ENCODE results near the gene CDH19.
"Not testable (repeated sequence)": the region's sequence is repeated elsewhere in the genome, so short reads cannot be mapped to it uniquely, and the experiment has no call there.

CDH19 gene

GRCh38 chr18:66495844-66496243 is 108.0 kb downstream of the CDH19 start:
- H3K27ac ChIP-seq: no peak overlapping the region
- TF ChIP-seq CTCF (IDR thresholded peaks at IDR 0.05) (peak; percentile 77), ZFX (IDR thresholded peaks at IDR 0.05; ENCODE audit: borderline replicate concordance) (no peak)

- H3K27ac ChIP-seq: no peak overlapping the region
- no peak for TF ChIP-seq ZFX (IDR thresholded peaks at IDR 0.05; ENCODE audit: borderline replicate concordance)
- TF ChIP-seq CTCF (IDR thresholded peaks at IDR 0.05): no peak
Measured at GRCh38 chr18:66473882-66474281, 130.0 kb downstream of the CDH19 start.

DNA sequence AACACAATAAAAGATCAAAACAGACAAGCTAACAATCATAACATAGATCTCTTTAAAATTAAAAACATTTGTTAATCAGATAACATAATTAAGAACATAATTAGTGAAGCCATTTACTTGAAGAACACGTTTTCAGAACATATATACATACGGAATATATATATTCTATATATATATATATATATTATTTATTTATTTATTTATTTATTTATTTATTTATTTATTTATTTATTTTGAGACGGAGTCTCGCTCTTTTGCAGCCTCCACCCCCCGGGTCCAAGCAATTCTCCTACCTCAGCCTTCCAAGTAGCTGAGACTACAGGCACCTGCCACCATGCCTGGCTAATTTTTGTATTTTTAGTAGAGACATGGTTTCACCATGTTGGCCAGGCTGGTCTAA is 137.7 kb downstream of the CDH19 start:
- H3K27ac ChIP-seq: not testable (repeated sequence)

DNA sequence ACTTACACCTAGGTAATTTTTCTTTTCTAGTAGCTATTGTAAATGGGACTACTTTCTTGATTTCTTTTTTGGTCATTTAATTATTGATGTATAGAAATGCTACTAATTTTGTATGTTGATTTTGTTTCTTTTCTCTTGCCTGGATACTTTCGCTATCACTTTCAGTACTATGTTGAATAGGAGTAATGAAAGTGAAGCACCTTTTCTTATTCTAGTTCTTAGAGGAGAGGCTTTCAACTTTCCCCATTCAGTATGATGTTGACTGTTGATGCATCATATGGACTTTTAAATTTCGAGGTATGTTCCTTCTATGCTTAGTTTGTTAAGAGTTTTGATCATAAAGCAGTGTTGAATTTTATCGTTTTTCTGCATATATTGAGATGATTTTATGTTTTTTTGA is 142.5 kb downstream of the CDH19 start:
- TF ChIP-seq ZFX (IDR thresholded peaks at IDR 0.05; ENCODE audit: borderline replicate concordance) (no peak), CTCF (IDR thresholded peaks at IDR 0.05) (no peak)
- no peak overlapping the region for H3K27ac ChIP-seq

DNA sequence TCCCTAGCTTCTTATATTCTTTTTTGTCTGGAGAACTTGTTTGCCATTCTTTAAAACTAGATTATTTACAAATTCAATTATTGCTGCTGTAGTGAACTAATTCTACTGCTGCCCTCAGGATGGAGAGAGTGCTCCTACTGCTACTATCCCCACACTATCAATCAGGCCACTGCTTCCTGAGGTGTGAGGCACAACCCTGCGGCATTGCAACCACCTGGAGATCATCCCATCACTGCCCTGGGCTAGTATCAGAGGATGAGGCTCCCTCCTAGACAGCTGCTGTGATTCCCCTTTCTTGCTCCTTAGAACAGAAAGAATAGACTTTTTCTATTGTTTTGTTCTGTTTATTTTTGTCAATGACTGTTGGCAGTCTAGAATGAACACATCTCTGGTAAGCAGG is 146.6 kb downstream of the CDH19 start:
- no peak for TF ChIP-seq CTCF (IDR thresholded peaks at IDR 0.05)
- TF ChIP-seq ZFX (IDR thresholded peaks at IDR 0.05; ENCODE audit: borderline replicate concordance): no peak
- no peak overlapping the region for H3K27ac ChIP-seq
